Natural killer cell (primary cell): ENCODE data around the gene IGFBP7. TPM values are rescaled to one million over a fixed set of nuclear protein-coding genes. Genes with fewer than 3 reads are reported as not detected.
A peak's percentile ranks its signal among the peaks of the same experiment; 100 is the strongest.

Experiments used
- ATAC-seq, 3 donors: fragments of 150-1000 bp in 2 of 3; fragments of 200-7000 bp in 1 of 3; cut with Tn5 transposase; 1 replicate in 1 of 3; 2 replicates in 2 of 3; pipeline ENCODE4 v1.10.0; 2021; ENCODE audit warnings: mild to moderate bottlenecking in 2 of 3, moderate library complexity in 2 of 3
- DNase-seq, 2 donors: peaks; one replicate each; pipeline versions ENCODE4 v3.0.0 to v3.0.0-alpha.2; 2013 to 2021; ENCODE audit warnings: mixed read lengths in 1 of 2
- H3K27ac ChIP-seq: one replicate; pipeline ENCODE4 v1.5.1; 2013; ENCODE audit warnings: mild to moderate bottlenecking, low read length
- H3K27me3 ChIP-seq: one replicate; pipeline ENCODE4 v1.6.1; 2013; ENCODE audit warnings: low read length; ENCODE audit not compliant: control insufficient read depth, insufficient read depth
- H3K36me3 ChIP-seq: one replicate; pipeline ENCODE4 v1.6.1; 2013; ENCODE audit warnings: low read length; ENCODE audit not compliant: control insufficient read depth, insufficient read depth
- H3K4me1 ChIP-seq: one replicate; pipeline ENCODE4 v1.6.1; 2013; ENCODE audit warnings: low read length; ENCODE audit not compliant: control insufficient read depth, insufficient read depth
- H3K4me3 ChIP-seq: one replicate; pipeline ENCODE4 v1.5.1; 2013; ENCODE audit warnings: low read length
- H3K9me3 ChIP-seq: one replicate; pipeline ENCODE4 v1.6.1; 2013; ENCODE audit warnings: low read length; ENCODE audit not compliant: control insufficient read depth, insufficient read depth
- H3K27ac Mint-ChIP-seq, 2 donors: one replicate each; pipeline ENCODE4 v1.8.0; 2022; ENCODE audit warnings: mild to moderate bottlenecking in 2 of 2, mixed read lengths in 2 of 2, moderate library complexity in 1 of 2
- H3K27me3 Mint-ChIP-seq, 2 donors: one replicate each; pipeline ENCODE4 v1.8.0; 2022; ENCODE audit warnings: low read depth in 2 of 2, mixed read lengths in 2 of 2
- H3K36me3 Mint-ChIP-seq: one replicate; pipeline ENCODE4 v1.8.0; 2022; ENCODE audit warnings: mixed read lengths
- H3K4me1 Mint-ChIP-seq, 2 donors: one replicate each; pipeline ENCODE4 v1.8.0; 2022; ENCODE audit warnings: mixed read lengths in 2 of 2
- H3K4me3 Mint-ChIP-seq: one replicate; pipeline ENCODE4 v1.8.0; 2022; ENCODE audit warnings: mild to moderate bottlenecking, moderate library complexity, mixed read lengths
- H3K9me3 Mint-ChIP-seq, 2 donors: one replicate each; pipeline ENCODE4 v1.8.0; 2022; ENCODE audit warnings: mixed read lengths in 2 of 2
- CTCF ChIP-seq: fragments of 200-600 bp; IDR thresholded peaks from one replicate; pipeline ENCODE4 v1.8.0; 2022; ENCODE audit warnings: antibody characterized with exemption
- WGBS: methylation state at CpG from one replicate; pipeline ENCODE4 v1.1.7; 2013; ENCODE audit warnings: missing lambda C conversion rate; ENCODE audit not compliant: insufficient coverage; 5-methylcytosine and 5-hydroxymethylcytosine counted together
- intact Hi-C: fragments of 100-400 bp; cut with micrococcal nuclease; formaldehyde crosslinking; loops from one replicate; pipeline ENCODE4 v1.14.2; 2022
- total RNA-seq, 4 donors: library from RNA; stranded (reverse); fragments of 120-200 nt in 1 of 4; gene quantifications; one replicate each; pipeline versions ENCODE4 v1.2.3 to v1.2.4, GENCODE V29; 2013 to 2022

IGFBP7 gene
- total RNA-seq, 3 donors from 2014 or later (not counting 1 experiment from before 2014, with no cell fraction given): 88.8 to 107 (median 101) TPM

GRCh38 chr4:57071326-57071725 is 38.9 kb downstream of the IGFBP7 start:
- Mint-ChIP-seq H3K36me3 (no peaks in the 10 kb centered on the region), H3K27ac (peak overlapping the region; percentile 56 to 73), H3K4me1 (peaks cover 80 to 81% of the 10 kb centered on the region in 2 donors), H3K4me3 (no peak overlapping the region), H3K9me3 (no peaks in the 10 kb centered on the region), H3K27me3 (no peaks in the 10 kb centered on the region)
- TF ChIP-seq CTCF: no peak
- no peaks in the 10 kb centered on the region for H3K27me3 ChIP-seq
- intact Hi-C loops: loop anchor here (5.0 kb wide), 1 partner anchor 36 kb away; no protein-coding TSS in a partner anchor
- 62% methylated on average over 2 of the region's 2 CpGs for whole genome bisulfite sequencing
- ATAC-seq (peak; percentile 29 to 70 (median 60)), DNase-seq (no peak)
- H3K4me1 ChIP-seq: no peaks in the 10 kb centered on the region
- no peak overlapping the region for H3K4me3 ChIP-seq
- no peak overlapping the region for H3K27ac ChIP-seq
- no peaks in the 10 kb centered on the region for H3K36me3 ChIP-seq
- H3K9me3 ChIP-seq: no peaks in the 10 kb centered on the region

GRCh38 chr4:57070461-57070860 is 39.7 kb downstream of the IGFBP7 start:
- 90% methylated on average over 2 of the region's 2 CpGs for WGBS
- intact Hi-C loops: loop anchor here (5.0 kb wide), 1 partner anchor 37 kb away; no protein-coding TSS in a partner anchor
- H3K36me3 ChIP-seq: no peaks in the 10 kb centered on the region
- Mint-ChIP-seq H3K4me1 (peaks cover 80% of the 10 kb centered on the region in 2 donors), H3K4me3 (no peak overlapping the region), H3K27ac (peak overlapping the region; percentile 56 to 73), H3K27me3 (no peaks in the 10 kb centered on the region), H3K9me3 (no peaks in the 10 kb centered on the region), H3K36me3 (no peaks in the 10 kb centered on the region)
- DNase-seq (no peak), ATAC-seq (no peak)
- no peaks in the 10 kb centered on the region for H3K9me3 ChIP-seq
- H3K27me3 ChIP-seq: no peaks in the 10 kb centered on the region
- TF ChIP-seq CTCF: no peak
- no peaks in the 10 kb centered on the region for H3K4me1 ChIP-seq
- H3K27ac ChIP-seq: no peak overlapping the region
- H3K4me3 ChIP-seq: no peak overlapping the region

DNA sequence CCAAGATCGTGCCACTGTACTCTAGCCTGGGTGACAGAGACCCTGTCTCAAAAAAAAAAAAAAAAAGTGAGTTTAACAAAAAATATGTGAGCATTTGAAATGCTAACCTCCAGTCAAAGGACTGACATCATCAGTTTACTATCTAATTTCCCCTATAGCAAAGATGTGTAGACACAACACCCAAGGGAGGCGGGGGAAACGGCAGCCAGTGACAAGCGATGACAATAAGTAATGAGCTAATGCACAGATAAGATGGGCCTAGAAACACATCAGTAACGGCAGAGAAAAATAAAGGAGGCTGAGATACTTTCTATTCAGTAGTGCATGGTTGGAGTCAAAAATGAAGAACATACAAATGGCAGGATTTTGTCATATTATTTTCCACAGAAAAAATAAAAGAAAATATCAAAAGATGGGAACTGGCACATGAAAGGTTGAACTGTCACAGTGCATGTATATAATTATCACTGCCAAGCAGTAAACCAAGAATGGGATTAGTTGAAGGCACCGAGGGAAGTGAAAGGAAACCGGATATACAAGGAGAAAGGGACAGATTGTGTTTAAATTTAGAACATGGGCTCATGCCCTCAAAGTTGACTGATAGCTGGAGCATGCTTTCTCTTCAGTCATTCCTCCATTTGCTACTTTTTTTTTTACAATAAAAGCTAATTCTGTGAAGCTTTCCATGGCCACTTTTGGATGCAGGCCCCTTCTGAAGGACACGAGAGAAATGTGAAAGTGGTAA is 41.8 kb downstream of the IGFBP7 start:
- DNase-seq: no peak
- no peak for TF ChIP-seq CTCF
- peaks cover 62 to 71% of the 10 kb centered on the region in 2 donors for H3K4me1 Mint-ChIP-seq
- H3K9me3 Mint-ChIP-seq: no peaks in the 10 kb centered on the region
- H3K27me3 Mint-ChIP-seq: no peaks in the 10 kb centered on the region
- Histone ChIP-seq H3K4me3 (no peak overlapping the region), H3K27ac (no peak overlapping the region), H3K9me3 (no peaks in the 10 kb centered on the region), H3K36me3 (no peaks in the 10 kb centered on the region), H3K27me3 (no peaks in the 10 kb centered on the region), H3K4me1 (no peaks in the 10 kb centered on the region)
- H3K4me3 Mint-ChIP-seq: no peak overlapping the region
- H3K36me3 Mint-ChIP-seq: no peaks in the 10 kb centered on the region
- intact Hi-C loops: no loop called here
- H3K27ac Mint-ChIP-seq: peak overlapping the region; percentile 3 to 63
- WGBS: 83% methylated on average over 8 of the region's 8 CpGs
- no peak for ATAC-seq
